HG03280 (cell line): Measurements from ENCODE around the gene COX19.
"Not testable (repeated sequence)": the region's sequence is repeated elsewhere in the genome, so short reads cannot be mapped to it uniquely, and the experiment has no call there.

Experiments
- ATAC-seq: cut with Tn5 transposase; IDR thresholded peaks from one replicate; pipeline ENCODE4 v1.9.1; 2021; ENCODE audit warnings: mild to moderate bottlenecking, moderate library complexity; ENCODE audit not compliant: unreplicated experiment

COX19 gene

GRCh38 chr7:963236-964078 is 11.9 kb downstream of the COX19 start:
- ATAC-seq, result no peak

GRCh38 chr7:962401-963081 is 12.8 kb downstream of the COX19 start:
- no peak for ATAC-seq

GRCh38 chr7:961546-962400 is 13.6 kb downstream of the COX19 start:
- no peak for ATAC-seq

GRCh38 chr7:960972-961371 is 14.4 kb downstream of the COX19 start:
- not testable (repeated sequence) for ATAC-seq

- no peak for ATAC-seq
These were observed 15.0 kb downstream of the COX19 start for GRCh38 chr7:960269-960871.

GRCh38 chr7:959740-960139 is 15.6 kb downstream of the COX19 start:
- not testable (repeated sequence) for ATAC-seq

- ATAC-seq, result no peak
These were observed 16.1 kb downstream of the COX19 start for GRCh38 chr7:959271-959670.

- ATAC-seq, result no peak
These were observed 16.8 kb downstream of the COX19 start for GRCh38 chr7:958221-959200.

GRCh38 chr7:957418-958220 is 17.7 kb downstream of the COX19 start:
- no peak for ATAC-seq

GRCh38 chr7:956031-956430 is 19.3 kb downstream of the COX19 start:
- ATAC-seq, result no peak

GRCh38 chr7:954330-955238 is 20.8 kb downstream of the COX19 start, which contains the start of gene ADAP1:
Gene ADAP1 (minus strand): TSS chr7:954680. CDS start chr7:954477, 203 bp downstream.
- ATAC-seq, result peak; percentile 50

- peak; percentile 13 for ATAC-seq
These were observed 21.6 kb downstream of the COX19 start for GRCh38 chr7:953547-954327.

- ATAC-seq, result no peak
These were observed 22.6 kb downstream of the COX19 start for GRCh38 chr7:952548-953441.

- no peak for ATAC-seq
These were observed 23.3 kb downstream of the COX19 start for GRCh38 chr7:951881-952547.
